Right lobe of liver (tissue), 4 donors: ENCODE measurements around the gene HES2.

Experiments
- CTCF ChIP-seq, 4 donors: fragments of 200-600 bp in 3 of 4; fragments of 450-650 bp in 1 of 4; IDR thresholded peaks; one replicate each; pipeline versions ENCODE4 v1.5.1 to v1.8.0; 2016 to 2022; ENCODE audit warnings: antibody characterized with exemption in 4 of 4, mild to moderate bottlenecking in 2 of 4
- POLR2A ChIP-seq: fragments of 450-650 bp; IDR thresholded peaks from one replicate; pipeline ENCODE4 v1.6.1; 2017; ENCODE audit warnings: antibody characterized with exemption, mild to moderate bottlenecking
- donor health status: DM: no; HTN: no; CAD: no.
- donor health status: DM: no; HTN: no; CAD: no.
- donor health status: DM: no; HTN: yes; CAD: no.

DNA sequence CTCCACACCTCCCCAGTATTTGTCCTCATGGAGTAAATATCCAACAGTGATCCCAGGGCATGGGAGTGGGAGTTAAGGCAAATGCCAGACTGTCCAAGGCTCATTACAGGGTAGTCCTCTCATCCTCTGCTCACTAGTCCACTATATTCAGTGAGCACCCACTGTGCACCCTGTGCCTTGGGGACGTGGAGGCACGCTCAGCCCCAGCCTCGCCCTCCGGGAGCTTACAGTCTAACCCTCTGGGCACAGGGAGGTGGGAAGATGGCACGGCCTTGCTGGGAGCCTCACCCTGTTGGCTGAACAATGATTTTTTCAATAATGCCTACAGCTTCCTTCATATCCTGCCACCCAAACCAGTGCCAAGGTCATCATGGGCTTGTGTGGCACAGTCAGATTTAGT, 2.8 kb downstream of the HES2 start:
- TF ChIP-seq CTCF (IDR thresholded peaks at IDR 0.05): no peak
- no peak for TF ChIP-seq POLR2A
